ENCODE data around the gene MSI2.

The MSI2 gene

DNA sequence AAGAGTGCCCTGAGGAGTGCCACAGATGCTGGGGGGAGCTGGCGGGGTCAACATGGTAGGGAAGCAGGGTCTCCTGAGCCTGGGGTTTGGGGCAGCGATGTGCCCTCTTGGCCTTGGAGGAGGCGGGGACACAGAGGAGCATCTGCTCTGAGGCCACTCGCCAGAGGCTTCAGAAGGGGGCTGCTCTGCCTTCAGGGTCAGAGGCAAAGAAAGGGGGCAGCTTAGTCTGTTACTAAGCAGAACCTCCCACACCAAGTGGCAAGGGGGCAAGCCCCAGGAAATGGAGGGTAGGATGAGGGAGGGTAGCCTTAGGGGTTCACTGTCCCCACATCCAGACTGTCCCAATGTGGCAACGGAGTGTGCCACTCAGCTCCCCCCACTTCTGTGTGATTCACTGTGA, 470.5 kb downstream of the MSI2 start:
- no peak for TF ChIP-seq POLR2A (IDR thresholded peaks at IDR 0.05; ENCODE audit: low read depth, low read length)
- FAIRE-seq (no peak), DNase-seq (ENCODE audit: insufficient read length, low spot score) (no peak)

DNA sequence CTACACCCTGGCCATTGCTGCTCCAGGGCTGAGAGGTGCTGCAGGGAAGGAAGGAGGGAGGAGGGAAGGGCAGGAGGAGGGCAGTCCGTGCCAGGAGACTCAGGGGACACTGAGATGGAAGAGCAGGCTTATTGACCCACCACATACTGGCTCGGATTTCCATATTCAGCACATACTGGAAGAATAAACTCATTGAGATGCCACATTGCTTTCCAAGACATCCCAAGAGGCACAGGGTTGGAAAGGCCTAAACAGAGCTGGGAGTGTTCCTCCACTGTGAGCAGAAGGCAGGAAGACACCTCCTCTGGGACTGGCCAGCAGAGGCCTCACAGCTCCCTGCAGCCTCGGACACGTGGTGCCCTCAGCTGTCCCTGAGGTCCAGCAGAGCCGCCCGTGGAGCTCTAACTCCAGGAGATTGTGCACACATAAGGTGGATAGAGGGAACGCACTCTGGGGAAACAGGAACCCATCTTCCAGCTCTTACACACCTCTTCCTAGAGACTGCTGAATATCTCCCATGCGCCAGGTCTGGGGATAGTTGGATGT, 471.4 kb downstream of the MSI2 start:
- DNase-seq (ENCODE audit: insufficient read length, low spot score) (no peak), FAIRE-seq (no peak)
- no peak for TF ChIP-seq POLR2A (IDR thresholded peaks at IDR 0.05; ENCODE audit: low read depth, low read length)

DNA sequence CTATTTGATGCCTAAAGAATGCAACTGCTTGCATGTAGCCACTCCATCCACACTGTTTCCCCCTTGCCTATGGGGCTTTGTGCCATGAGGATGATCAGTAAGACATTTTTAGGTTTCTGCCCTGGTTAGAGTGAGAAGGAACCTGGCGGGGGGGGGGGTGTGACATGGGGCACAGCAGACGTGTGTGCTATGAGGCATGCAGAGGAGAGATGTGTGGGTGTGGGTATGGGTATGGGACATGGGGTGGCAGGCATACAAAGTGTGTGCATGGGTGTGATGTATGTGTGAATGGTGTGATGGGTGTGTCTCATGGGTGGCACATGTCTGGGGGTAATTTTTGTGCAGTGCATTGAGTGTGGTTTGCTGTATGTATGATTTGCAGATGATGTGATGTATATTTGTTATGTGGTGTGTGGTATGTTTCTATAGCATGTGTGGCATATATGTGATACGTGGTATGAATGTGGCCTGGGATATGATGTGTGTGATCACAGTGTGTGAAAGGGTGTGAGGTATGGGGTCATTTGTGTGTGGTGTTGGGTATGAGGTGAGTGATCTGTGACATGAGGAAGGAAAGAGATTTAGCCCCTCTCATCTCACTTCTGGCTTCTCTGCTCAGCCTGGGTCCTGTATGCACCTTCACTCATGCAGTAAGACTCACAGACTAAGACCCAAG, 473.8 kb downstream of the MSI2 start:
- DNase-seq (ENCODE audit: insufficient read length, low spot score) (no peak), FAIRE-seq (no peak)
- no peak for TF ChIP-seq POLR2A (IDR thresholded peaks at IDR 0.05; ENCODE audit: low read depth, low read length)

DNA sequence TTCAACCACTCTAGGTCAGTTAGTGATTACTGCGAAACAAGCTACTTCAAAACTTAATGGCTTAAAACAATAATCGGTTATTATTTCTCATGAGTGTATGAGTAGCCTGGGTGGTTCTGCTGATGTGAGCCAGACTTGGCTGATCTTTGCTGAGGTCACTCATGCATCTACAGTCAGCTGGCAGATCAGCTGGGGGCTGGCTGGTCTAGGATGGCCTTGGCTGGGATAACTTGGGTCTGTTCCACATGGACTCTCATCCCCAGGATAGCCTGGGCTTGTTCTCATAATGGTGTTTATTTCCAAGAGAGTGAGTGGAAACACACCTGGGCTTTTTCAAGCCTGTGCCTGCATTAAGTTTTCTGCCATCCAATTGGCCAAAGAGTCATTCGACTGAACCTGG, 475.7 kb downstream of the MSI2 start:
- no peak for DNase-seq (ENCODE audit: insufficient read length, low spot score)
- TF ChIP-seq POLR2A (IDR thresholded peaks at IDR 0.05; ENCODE audit: low read depth, low read length) = no peak
- no peak for FAIRE-seq

DNA sequence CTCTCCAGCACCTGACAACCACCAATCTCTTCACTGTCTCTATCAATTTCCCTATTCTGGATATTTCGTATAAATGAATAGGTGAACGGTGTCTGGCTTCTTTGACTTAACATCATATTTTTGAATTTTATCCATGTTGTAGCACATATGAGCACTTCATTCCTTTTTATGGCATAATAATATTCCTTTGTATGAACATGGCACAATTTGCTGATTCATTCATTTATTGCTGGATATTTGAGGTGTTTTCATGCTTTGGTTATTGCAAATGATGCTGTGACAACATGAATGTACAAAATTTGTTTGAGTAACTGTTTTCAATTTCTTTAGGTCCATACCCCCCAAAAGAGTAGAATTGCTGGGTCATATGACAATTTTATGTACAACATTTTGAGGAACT, 476.8 kb downstream of the MSI2 start:
- no peak for DNase-seq (ENCODE audit: insufficient read length, low spot score)
- no peak for TF ChIP-seq POLR2A (IDR thresholded peaks at IDR 0.05; ENCODE audit: low read depth, low read length)
- FAIRE-seq = no peak
